Stimulated activated CD4-positive, alpha-beta T cell treated with anti-CD3 and anti-CD28 coated beads, Interleukin-1b, Interleukin-23, amount 100 ng/mL, for 24 hours (primary cell): ENCODE measurements around the gene RPS6KC1.
"Not testable (repeated sequence)": the region's sequence is repeated elsewhere in the genome, so short reads cannot be mapped to it uniquely, and the experiment has no call there.

ENCODE experiments used
- DNase-seq, 4 experiments: peaks; one replicate each; pipeline ENCODE4 v3.0.0-alpha.2; 2020; ENCODE audit warnings: low read depth in 4 of 4, low spot score in 1 of 4

Gene RPS6KC1

GRCh38 chr1:213148905-213149304, 97.9 kb downstream of the RPS6KC1 start:
- no peak for DNase-seq

- not testable (repeated sequence) for DNase-seq
Measured at GRCh38 chr1:213150090-213150489, 99.0 kb downstream of the RPS6KC1 start.

DNA sequence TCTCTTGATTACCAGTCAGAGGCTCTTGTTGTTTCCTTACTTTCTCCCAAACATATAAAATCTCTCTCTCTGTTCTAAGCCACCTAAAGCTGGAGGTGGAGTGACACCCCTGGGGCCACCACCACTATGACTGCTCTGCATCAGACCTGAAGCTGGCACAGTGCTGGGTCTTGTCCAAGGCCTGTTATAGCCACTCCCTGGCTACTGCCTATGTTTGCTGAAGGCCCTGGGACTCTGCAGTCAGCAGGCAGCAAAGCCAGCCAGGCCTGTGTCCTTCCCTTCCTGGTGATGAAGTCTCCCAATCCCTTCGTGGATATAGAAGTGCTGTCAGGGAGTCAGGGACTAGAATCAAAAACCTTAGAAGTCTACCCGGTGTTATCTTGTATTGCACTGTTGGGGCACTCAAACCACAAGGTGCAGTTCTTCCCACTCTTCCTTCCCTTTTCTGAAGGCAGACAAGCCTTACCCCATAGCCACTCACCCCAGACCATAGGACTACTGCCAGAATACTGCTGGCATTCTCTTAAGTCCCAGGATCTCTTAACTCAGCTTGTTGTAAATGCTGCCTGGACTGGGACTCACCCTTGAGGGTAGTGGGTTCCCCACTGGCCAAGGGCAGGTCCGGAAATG, 103.1 kb downstream of the RPS6KC1 start:
- DNase-seq, result no peak

GRCh38 chr1:213159376-213159775, 108.3 kb downstream of the RPS6KC1 start:
- no peak for DNase-seq

GRCh38 chr1:213160442-213160841, 109.4 kb downstream of the RPS6KC1 start:
- not testable (repeated sequence) for DNase-seq

GRCh38 chr1:213162338-213162737, 111.3 kb downstream of the RPS6KC1 start:
- no peak for DNase-seq

DNA sequence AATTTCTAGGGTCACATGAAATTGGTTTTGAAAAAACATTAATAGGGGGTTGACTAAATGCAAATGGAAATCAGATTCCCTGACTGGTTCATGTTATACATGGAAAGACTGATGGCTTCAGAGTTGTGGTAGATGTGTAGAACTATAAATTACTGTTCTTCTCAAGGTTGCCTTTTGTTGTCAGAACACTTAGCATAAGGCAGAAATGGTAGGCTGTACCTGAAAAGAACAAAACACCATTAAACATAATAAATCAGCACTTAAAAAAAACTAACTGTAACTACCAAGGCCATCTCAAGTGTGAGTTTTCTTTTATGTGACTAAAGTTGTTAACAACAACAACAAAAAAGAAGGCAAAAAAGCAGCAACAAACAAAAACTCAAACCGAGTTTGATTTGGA, 111.8 kb downstream of the RPS6KC1 start:
- DNase-seq, result no peak

DNA sequence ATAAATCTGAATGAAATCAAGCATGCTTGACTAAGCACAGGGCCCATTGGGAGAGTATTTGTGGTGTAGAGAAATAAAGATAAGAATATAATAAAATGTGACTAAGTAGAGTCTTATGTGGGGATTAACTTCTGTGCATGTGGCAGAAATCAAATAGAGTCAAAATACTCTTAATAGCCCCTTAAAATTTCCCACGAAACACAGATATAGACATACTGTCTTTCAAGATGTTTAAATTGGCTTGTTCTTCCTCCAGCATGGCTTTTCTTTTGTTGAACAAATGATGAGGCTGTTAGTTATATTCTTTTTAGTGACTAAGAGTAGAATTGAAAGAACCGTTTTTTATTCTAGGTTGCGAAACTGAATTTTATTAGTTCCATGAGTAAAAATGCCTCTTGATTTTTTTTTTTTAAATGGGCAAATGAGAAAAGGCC, 112.3 kb downstream of the RPS6KC1 start:
- DNase-seq, result no peak

- no peak for DNase-seq
Measured at GRCh38 chr1:213164561-213164960, 113.5 kb downstream of the RPS6KC1 start.

GRCh38 chr1:213166852-213167251, 115.8 kb downstream of the RPS6KC1 start:
- DNase-seq, result no peak

DNA sequence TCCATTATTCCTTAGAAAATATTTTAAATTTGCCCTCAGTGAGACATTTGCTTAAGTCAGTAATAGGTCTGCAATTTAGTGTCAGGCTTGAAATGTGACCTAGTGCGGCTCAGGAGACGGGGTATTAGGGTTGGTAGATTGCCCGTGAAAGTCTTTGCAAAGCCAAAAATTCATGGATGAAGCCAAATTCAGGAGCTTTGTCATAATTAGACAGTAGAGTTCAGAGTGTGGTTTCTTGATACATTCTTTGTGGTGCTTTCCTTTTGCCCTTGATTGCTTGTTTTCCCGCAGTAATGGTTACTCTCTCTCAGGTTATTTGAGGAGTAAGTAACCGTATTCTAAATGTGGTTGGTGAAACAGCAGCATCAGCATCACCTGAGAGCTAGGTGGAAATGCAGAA, 120.7 kb downstream of the RPS6KC1 start:
- no peak for DNase-seq

DNA sequence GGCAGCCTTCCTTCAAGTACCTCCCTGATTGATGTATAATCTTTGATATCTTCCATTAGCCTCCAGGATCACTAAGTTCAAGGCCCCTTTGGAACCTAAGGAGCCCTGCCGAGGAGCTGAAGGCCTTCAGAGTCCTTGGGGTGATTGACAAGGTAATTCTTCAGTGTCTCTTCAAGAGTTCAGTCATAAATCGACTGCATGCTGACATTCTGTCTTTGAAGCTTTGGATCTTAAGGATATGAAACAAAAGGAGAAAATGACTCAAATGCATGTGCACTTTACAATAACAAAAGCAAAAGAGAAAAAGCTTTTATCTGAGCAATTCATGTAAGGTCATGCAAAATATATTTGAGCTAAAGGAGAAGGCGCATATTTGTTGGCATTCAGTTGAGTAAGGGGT, 125.3 kb downstream of the RPS6KC1 start:
- DNase-seq, result no peak

DNA sequence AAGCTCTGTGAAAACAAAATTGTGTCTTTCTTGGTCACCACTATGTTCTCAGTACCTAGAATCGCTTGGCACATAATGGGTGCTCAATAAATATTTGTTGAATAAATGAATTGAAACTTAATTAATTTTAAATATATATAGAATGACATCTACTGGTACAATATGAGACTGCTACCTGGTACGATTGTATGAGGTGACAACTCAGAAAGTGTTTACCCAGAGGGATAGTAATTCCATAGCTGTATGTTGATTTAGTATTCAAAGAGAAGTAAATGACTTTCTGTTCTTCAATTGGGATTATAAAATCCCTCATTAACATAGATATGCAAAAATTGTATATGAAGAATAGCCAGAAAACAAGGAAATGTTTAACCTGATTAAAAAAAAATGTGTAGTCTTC, 128.7 kb downstream of the RPS6KC1 start:
- no peak for DNase-seq

- no peak for DNase-seq
Measured at GRCh38 chr1:213180833-213181232, 129.8 kb downstream of the RPS6KC1 start.

GRCh38 chr1:213183036-213183672, 132.1 kb downstream of the RPS6KC1 start:
- no peak for DNase-seq

GRCh38 chr1:213186168-213186567, 135.1 kb downstream of the RPS6KC1 start:
- no peak for DNase-seq

GRCh38 chr1:213192026-213192425, 141.0 kb downstream of the RPS6KC1 start:
- no peak for DNase-seq

GRCh38 chr1:213194383-213194782, 143.3 kb downstream of the RPS6KC1 start:
- DNase-seq, result no peak

GRCh38 chr1:213194855-213195254, 143.8 kb downstream of the RPS6KC1 start:
- no peak for DNase-seq

- not testable (repeated sequence) for DNase-seq
Measured at GRCh38 chr1:213196328-213197054, 145.4 kb downstream of the RPS6KC1 start.

GRCh38 chr1:213200630-213201029, 149.6 kb downstream of the RPS6KC1 start:
- no peak for DNase-seq
